ENCODE results near the gene CHST12. TPM values are rescaled to one million over a fixed set of nuclear protein-coding genes. Genes with fewer than 3 reads are reported as not detected.

The CHST12 gene
- total RNA-seq, 1 experiment from 2014 or later: 9.9 TPM

GRCh38 chr7:2354939-2355704, 48.3 kb upstream of the CHST12 start:
- H3K27me3 Mint-ChIP-seq (ENCODE audit: insufficient read depth, unreplicated experiment): no peaks in the 10 kb centered on the region
- peak; percentile 30 for DNase-seq (ENCODE audit: unreplicated experiment)
- TF ChIP-seq CTCF (IDR thresholded peaks at IDR 0.05; ENCODE audit: unreplicated experiment): no peak
- CTCF ChIA-PET: interaction anchor here (1.0 kb wide), 1 partner anchor 851 kb away, joined by 4 read pairs; the partner anchor contains the start of gene INTS1
- intact Hi-C loops (cut with micrococcal nuclease): no loop called here
- peak overlapping the region; percentile 100 for H3K27ac Mint-ChIP-seq (ENCODE audit: low read depth, unreplicated experiment)
- H3K4me1 Mint-ChIP-seq (ENCODE audit: insufficient read depth, unreplicated experiment): peaks cover 16% of the 10 kb centered on the region
- no TSS peak for BruUV-seq (replicated peaks)
- peak overlapping the region; percentile 91 for H3K4me3 Mint-ChIP-seq (ENCODE audit: unreplicated experiment)
- POLR2A ChIA-PET: interaction anchor here (0.6 to 3.5 kb wide), 20 partner anchors 15 to 823 kb away, joined by 3 to 14 read pairs (median 4); partner anchors contain the start of genes CHST12, MAD1L1, MRM2 and NUDT1
- no peaks in the 10 kb centered on the region for H3K9me3 Mint-ChIP-seq (ENCODE audit: unreplicated experiment)
- H3K36me3 Mint-ChIP-seq (ENCODE audit: insufficient read depth, unreplicated experiment): peaks cover 42% of the 10 kb centered on the region

GRCh38 chr7:2355705-2356008, 47.8 kb upstream of the CHST12 start:
- H3K4me1 Mint-ChIP-seq (ENCODE audit: insufficient read depth, unreplicated experiment): peaks cover 21% of the 10 kb centered on the region
- ChIA-PET CTCF (interaction anchor here (0.6 kb wide), 1 partner anchor 113 kb away, joined by 3 read pairs; no protein-coding TSS in a partner anchor), POLR2A (interaction anchor here (0.6 to 3.5 kb wide), 14 partner anchors 15 to 823 kb away, joined by 3 to 14 read pairs (median 3); partner anchors contain the start of genes CHST12, MRM2, NUDT1 and TMEM184A)
- no peaks in the 10 kb centered on the region for H3K27me3 Mint-ChIP-seq (ENCODE audit: insufficient read depth, unreplicated experiment)
- H3K4me3 Mint-ChIP-seq (ENCODE audit: unreplicated experiment): peak overlapping the region; percentile 91
- intact Hi-C loops (cut with micrococcal nuclease): no loop called here
- peaks cover 47% of the 10 kb centered on the region for H3K36me3 Mint-ChIP-seq (ENCODE audit: insufficient read depth, unreplicated experiment)
- no peak for DNase-seq (ENCODE audit: unreplicated experiment)
- BruUV-seq (replicated peaks): no TSS peak
- no peaks in the 10 kb centered on the region for H3K9me3 Mint-ChIP-seq (ENCODE audit: unreplicated experiment)
- TF ChIP-seq CTCF (IDR thresholded peaks at IDR 0.05; ENCODE audit: unreplicated experiment): no peak
- H3K27ac Mint-ChIP-seq (ENCODE audit: low read depth, unreplicated experiment): peak overlapping the region; percentile 100

GRCh38 chr7:2357165-2357564, 46.2 kb upstream of the CHST12 start:
- Mint-ChIP-seq H3K4me3 (ENCODE audit: unreplicated experiment) (peak overlapping the region; percentile 91), H3K9me3 (ENCODE audit: unreplicated experiment) (no peaks in the 10 kb centered on the region), H3K27me3 (ENCODE audit: insufficient read depth, unreplicated experiment) (no peaks in the 10 kb centered on the region), H3K27ac (ENCODE audit: low read depth, unreplicated experiment) (no peak overlapping the region), H3K36me3 (ENCODE audit: insufficient read depth, unreplicated experiment) (peaks cover 62% of the 10 kb centered on the region), H3K4me1 (ENCODE audit: insufficient read depth, unreplicated experiment) (peaks cover 23% of the 10 kb centered on the region)
- BruUV-seq (replicated peaks): no TSS peak
- ChIA-PET POLR2A (interaction anchor here (0.7 to 1.0 kb wide), 3 partner anchors 10 to 148 kb away, joined by 3 to 7 read pairs (median 3); no protein-coding TSS in a partner anchor), CTCF (no interaction called here)
- intact Hi-C loops (cut with micrococcal nuclease): no loop called here
- peak; percentile 54 for DNase-seq (ENCODE audit: unreplicated experiment)
- no peak for TF ChIP-seq CTCF (IDR thresholded peaks at IDR 0.05; ENCODE audit: unreplicated experiment)

GRCh38 chr7:2357571-2357970, 45.8 kb upstream of the CHST12 start:
- DNase-seq (ENCODE audit: unreplicated experiment): no peak
- H3K9me3 Mint-ChIP-seq (ENCODE audit: unreplicated experiment): no peaks in the 10 kb centered on the region
- BruUV-seq (replicated peaks): no TSS peak
- H3K4me1 Mint-ChIP-seq (ENCODE audit: insufficient read depth, unreplicated experiment): peaks cover 23% of the 10 kb centered on the region
- POLR2A ChIA-PET: interaction anchor here (0.7 to 1.0 kb wide), 3 partner anchors 9 to 148 kb away, joined by 3 to 7 read pairs (median 3); no protein-coding TSS in a partner anchor
- no peaks in the 10 kb centered on the region for H3K27me3 Mint-ChIP-seq (ENCODE audit: insufficient read depth, unreplicated experiment)
- peak overlapping the region; percentile 91 for H3K4me3 Mint-ChIP-seq (ENCODE audit: unreplicated experiment)
- intact Hi-C loops (cut with micrococcal nuclease): no loop called here
- CTCF ChIA-PET: no interaction called here
- no peak overlapping the region for H3K27ac Mint-ChIP-seq (ENCODE audit: low read depth, unreplicated experiment)
- H3K36me3 Mint-ChIP-seq (ENCODE audit: insufficient read depth, unreplicated experiment): peaks cover 66% of the 10 kb centered on the region
- TF ChIP-seq CTCF (IDR thresholded peaks at IDR 0.05; ENCODE audit: unreplicated experiment): no peak

Measured in MCF 10A (cell line).